Tongue (tissue), 2 donors: ENCODE results near the gene PARD3B. TPM values are rescaled to one million over a fixed set of nuclear protein-coding genes. Genes with fewer than 3 reads are reported as not detected.

Source experiments
- DNase-seq: peaks from one replicate; pipeline ENCODE4 v3.0.0-alpha.2; 2015
- total RNA-seq: library from RNA; depleted of rRNA; stranded (reverse); fragments of >200 nt; gene quantifications from one replicate; pipeline ENCODE4 v1.2.3, GENCODE V29; 2014

PARD3B gene
- total RNA-seq, 1 donor from 2014 or later: 21.5 TPM

- DNase-seq: no peak
These were observed 468.3 kb downstream of the PARD3B start for GRCh38 chr2:205013586-205013985.

GRCh38 chr2:205014201-205014600, 468.9 kb downstream of the PARD3B start:
- DNase-seq: no peak

- DNase-seq: no peak
These were observed 472.1 kb downstream of the PARD3B start for GRCh38 chr2:205017381-205017780.

GRCh38 chr2:205017912-205018311, 472.6 kb downstream of the PARD3B start:
- no peak for DNase-seq

- no peak for DNase-seq
These were observed 475.4 kb downstream of the PARD3B start for GRCh38 chr2:205020673-205021072.

GRCh38 chr2:205022841-205023240, 477.6 kb downstream of the PARD3B start:
- no peak for DNase-seq

GRCh38 chr2:205024822-205025518, 479.7 kb downstream of the PARD3B start:
- DNase-seq: peak; percentile 4

GRCh38 chr2:205025580-205026240, 480.4 kb downstream of the PARD3B start:
- DNase-seq: no peak

- no peak for DNase-seq
These were observed 485.4 kb downstream of the PARD3B start for GRCh38 chr2:205030695-205031094.

GRCh38 chr2:205032093-205032551, 486.8 kb downstream of the PARD3B start:
- DNase-seq: no peak

GRCh38 chr2:205033431-205033830, 488.2 kb downstream of the PARD3B start:
- DNase-seq: no peak

- no peak for DNase-seq
These were observed 488.8 kb downstream of the PARD3B start for GRCh38 chr2:205034034-205034433.

- no peak for DNase-seq
These were observed 495.0 kb downstream of the PARD3B start for GRCh38 chr2:205040323-205040722.

- DNase-seq: no peak
These were observed 496.3 kb downstream of the PARD3B start for GRCh38 chr2:205041472-205042130.

GRCh38 chr2:205043285-205043684, 498.0 kb downstream of the PARD3B start:
- DNase-seq: no peak

GRCh38 chr2:205045706-205046105, 500.4 kb downstream of the PARD3B start:
- no peak for DNase-seq

- DNase-seq: no peak
These were observed 502.1 kb downstream of the PARD3B start for GRCh38 chr2:205047273-205047839.

- DNase-seq: no peak
These were observed 506.1 kb downstream of the PARD3B start for GRCh38 chr2:205051417-205051816.

- no peak for DNase-seq
These were observed 507.5 kb downstream of the PARD3B start for GRCh38 chr2:205052781-205053180.

- DNase-seq: no peak
These were observed 508.6 kb downstream of the PARD3B start for GRCh38 chr2:205053827-205054410.

- no peak for DNase-seq
These were observed 509.5 kb downstream of the PARD3B start for GRCh38 chr2:205054789-205055188.

GRCh38 chr2:205055251-205055650, 510.0 kb downstream of the PARD3B start:
- DNase-seq: no peak

- peak; percentile 7 for DNase-seq
These were observed 510.9 kb downstream of the PARD3B start for GRCh38 chr2:205056151-205056561.
